SU-DHL-6 (cell line): ENCODE results near the gene EML4.
"Not testable (repeated sequence)": the region's sequence is repeated elsewhere in the genome, so short reads cannot be mapped to it uniquely, and the experiment has no call there.

Experiments used
- H2AFZ ChIP-seq: fragments of 200-600 bp; sonication (generic); 2 replicates; pipeline ENCODE4 v1.6.1; 2014; ENCODE audit warnings: low read depth, mild to moderate bottlenecking, moderate library complexity, mixed read lengths, antibody characterized with exemption, low read length; ENCODE audit not compliant: severe bottlenecking
- H3F3A ChIP-seq: fragments of 200-600 bp; shearing (Covaris generic); 2 replicates; pipeline ENCODE4 v1.6.0; 2016; ENCODE audit warnings: antibody characterized with exemption, mild to moderate bottlenecking; ENCODE audit not compliant: insufficient read depth
- H3K27ac ChIP-seq: fragments of 200-600 bp; sonication (generic); 2 replicates; pipeline ENCODE4 v1.5.1; 2016; ENCODE audit warnings: low read depth, mild to moderate bottlenecking, low read length, moderate library complexity, mixed read lengths
- H3K27me3 ChIP-seq: fragments of 200-600 bp; sonication (generic), shearing (Covaris generic); 2 replicates; pipeline ENCODE4 v1.6.0; 2014; ENCODE audit warnings: mild to moderate bottlenecking, low read length
- H3K36me3 ChIP-seq: fragments of 200-600 bp; sonication (generic); 2 replicates; pipeline ENCODE4 v1.6.1; 2014; ENCODE audit warnings: mild to moderate bottlenecking, low read length, mixed read lengths
- H3K4me2 ChIP-seq: fragments of 300-600, 200-600 bp; shearing (Covaris generic), sonication (generic); 2 replicates; pipeline ENCODE4 v1.6.0; 2014; ENCODE audit warnings: low read length, low read depth, mild to moderate bottlenecking; ENCODE audit not compliant: poor library complexity, severe bottlenecking
- H3K4me3 ChIP-seq: fragments of 200-600 bp; sonication (generic); 2 replicates; pipeline ENCODE4 v1.5.1; 2014; ENCODE audit warnings: antibody characterized with exemption, low read length, mild to moderate bottlenecking, mixed read lengths; ENCODE audit not compliant: insufficient read depth, poor library complexity, severe bottlenecking
- H3K79me2 ChIP-seq: fragments of 200-600 bp; sonication (generic); 2 replicates; pipeline ENCODE4 v1.6.1; 2014; ENCODE audit warnings: mild to moderate bottlenecking, low read length, moderate library complexity; ENCODE audit not compliant: insufficient read depth
- H3K9ac ChIP-seq: fragments of 200-600 bp; sonication (generic); 2 replicates; pipeline ENCODE4 v1.7.0; 2014; ENCODE audit warnings: mild to moderate bottlenecking, low read length
- H3K9me2 ChIP-seq: fragments of 200-600 bp; sonication (generic); replicated peaks from 2 replicates; pipeline ENCODE4 v1.6.1; 2014; ENCODE audit warnings: low read length; ENCODE audit not compliant: insufficient read depth
- H3K9me3 ChIP-seq: fragments of 200-600 bp; sonication (generic); 2 replicates; pipeline ENCODE4 v1.6.1; 2014; ENCODE audit warnings: low read length, mixed read lengths; ENCODE audit not compliant: insufficient read depth
- H4K20me1 ChIP-seq: fragments of 200-600 bp; sonication (generic); 2 replicates; pipeline ENCODE4 v1.6.1; 2014; ENCODE audit warnings: low read depth, mild to moderate bottlenecking, antibody characterized with exemption, low read length, moderate library complexity, mixed read lengths
- CTCF ChIP-seq: fragments of 200-600 bp; sonication (generic); IDR thresholded peaks from one replicate; pipeline ENCODE4 v1.5.1; 2017; ENCODE audit warnings: antibody characterized with exemption, mild to moderate bottlenecking, low read length, moderate library complexity; ENCODE audit not compliant: insufficient read depth, poor library complexity, severe bottlenecking
- EZH2phosphoT487 ChIP-seq: fragments of 200-600 bp; sonication (generic), shearing (Covaris generic); conservative IDR thresholded peaks from 2 replicates; pipeline ENCODE4 v1.6.1; 2018; ENCODE audit warnings: mild to moderate bottlenecking, antibody characterized with exemption, low read length, moderate library complexity, mixed read lengths

The EML4 gene

GRCh38 chr2:42128721-42129486, 40.2 kb upstream of the EML4 start:
- no peak overlapping the region for H2AFZ ChIP-seq
- no peaks in the 10 kb centered on the region for H3K79me2 ChIP-seq
- no peaks in the 10 kb centered on the region for H3K36me3 ChIP-seq

GRCh38 chr2:42129487-42129852, 39.7 kb upstream of the EML4 start:
- Histone ChIP-seq H3K9me2 (no peaks in the 10 kb centered on the region), H3F3A (no peaks in the 10 kb centered on the region), H4K20me1 (no peaks in the 10 kb centered on the region), H3K4me2 (no peak overlapping the region), H3K4me3 (no peak overlapping the region), H2AFZ (no peak overlapping the region), H3K79me2 (no peaks in the 10 kb centered on the region), H3K9me3 (no peaks in the 10 kb centered on the region), H3K27ac (no peak overlapping the region), H3K27me3 (no peaks in the 10 kb centered on the region), H3K36me3 (no peaks in the 10 kb centered on the region), H3K9ac (no peak overlapping the region)
- no peak for TF ChIP-seq CTCF
- TF ChIP-seq EZH2phosphoT487: no peak

More at GRCh38 chr2:42128721-42129486, 40.2 kb upstream of the EML4 start:
- Histone ChIP-seq H3K4me3 (no peak overlapping the region), H3K4me2 (no peak overlapping the region), H3K9me3 (no peaks in the 10 kb centered on the region), H3K27ac (no peak overlapping the region), H3F3A (no peaks in the 10 kb centered on the region), H3K9me2 (no peaks in the 10 kb centered on the region), H3K27me3 (no peaks in the 10 kb centered on the region), H4K20me1 (no peaks in the 10 kb centered on the region), H3K9ac (no peak overlapping the region)
- TF ChIP-seq EZH2phosphoT487 (no peak), CTCF (no peak)

GRCh38 chr2:42129947-42130346, 39.2 kb upstream of the EML4 start:
- Histone ChIP-seq H3K4me2 (no peak overlapping the region), H3K4me3 (no peak overlapping the region), H3K79me2 (no peaks in the 10 kb centered on the region), H3F3A (no peaks in the 10 kb centered on the region), H3K9me3 (no peaks in the 10 kb centered on the region), H4K20me1 (no peaks in the 10 kb centered on the region), H3K27ac (no peak overlapping the region), H3K27me3 (no peaks in the 10 kb centered on the region), H3K9me2 (no peaks in the 10 kb centered on the region), H3K9ac (no peak overlapping the region), H2AFZ (no peak overlapping the region), H3K36me3 (no peaks in the 10 kb centered on the region)
- TF ChIP-seq EZH2phosphoT487: no peak
- TF ChIP-seq CTCF: no peak

- not testable (repeated sequence) for H4K20me1 ChIP-seq, H3K79me2 ChIP-seq, H3K9ac ChIP-seq, H3K27ac ChIP-seq, H3K4me3 ChIP-seq, H3K4me2 ChIP-seq, H3K9me3 ChIP-seq, H3K9me2 ChIP-seq, H3F3A ChIP-seq, H3K27me3 ChIP-seq, H3K36me3 ChIP-seq, H2AFZ ChIP-seq
Observed at GRCh38 chr2:42130858-42131257, 38.3 kb upstream of the EML4 start.
